ENCODE measurements around the gene SBNO1.

The SBNO1 gene

DNA sequence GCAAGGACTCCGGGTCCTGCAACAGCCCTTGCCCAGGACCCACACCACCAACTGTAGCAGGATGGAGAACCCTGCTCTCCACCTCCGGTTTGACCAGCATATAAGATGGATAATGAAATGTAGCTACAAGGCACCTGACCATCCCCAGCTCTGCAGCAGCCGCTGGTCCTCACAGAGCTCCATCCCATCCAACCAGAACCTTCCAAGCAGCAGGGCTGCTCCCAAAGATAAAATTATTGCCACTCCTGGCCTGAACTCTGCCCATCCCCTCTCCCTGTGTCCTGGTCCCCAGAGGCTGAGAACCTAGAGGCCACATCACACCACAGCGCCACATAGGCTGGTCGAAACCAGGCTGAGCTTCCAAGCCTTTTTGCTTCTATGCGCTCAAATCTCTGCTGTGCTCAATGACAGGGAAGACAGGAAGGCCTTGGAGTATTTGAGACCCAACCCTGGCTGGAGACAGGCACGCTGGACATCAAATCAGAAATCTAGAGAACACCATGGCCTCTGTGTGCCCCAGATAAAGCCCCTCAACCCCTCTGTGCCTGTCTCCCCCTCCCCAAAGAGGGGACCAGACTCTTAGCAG is 97.2 kb downstream of the SBNO1 start:
- no peak for TF ChIP-seq ZFX (IDR thresholded peaks at IDR 0.05)
- TF ChIP-seq, protein P1, sequence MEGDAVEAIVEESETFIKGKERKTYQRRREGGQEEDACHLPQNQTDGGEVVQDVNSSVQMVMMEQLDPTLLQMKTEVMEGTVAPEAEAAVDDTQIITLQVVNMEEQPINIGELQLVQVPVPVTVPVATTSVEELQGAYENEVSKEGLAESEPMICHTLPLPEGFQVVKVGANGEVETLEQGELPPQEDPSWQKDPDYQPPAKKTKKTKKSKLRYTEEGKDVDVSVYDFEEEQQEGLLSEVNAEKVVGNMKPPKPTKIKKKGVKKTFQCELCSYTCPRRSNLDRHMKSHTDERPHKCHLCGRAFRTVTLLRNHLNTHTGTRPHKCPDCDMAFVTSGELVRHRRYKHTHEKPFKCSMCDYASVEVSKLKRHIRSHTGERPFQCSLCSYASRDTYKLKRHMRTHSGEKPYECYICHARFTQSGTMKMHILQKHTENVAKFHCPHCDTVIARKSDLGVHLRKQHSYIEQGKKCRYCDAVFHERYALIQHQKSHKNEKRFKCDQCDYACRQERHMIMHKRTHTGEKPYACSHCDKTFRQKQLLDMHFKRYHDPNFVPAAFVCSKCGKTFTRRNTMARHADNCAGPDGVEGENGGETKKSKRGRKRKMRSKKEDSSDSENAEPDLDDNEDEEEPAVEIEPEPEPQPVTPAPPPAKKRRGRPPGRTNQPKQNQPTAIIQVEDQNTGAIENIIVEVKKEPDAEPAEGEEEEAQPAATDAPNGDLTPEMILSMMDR (conservative IDR thresholded peaks at IDR 0.05), result no peak
- H3K27ac ChIP-seq, result no peak overlapping the region

DNA sequence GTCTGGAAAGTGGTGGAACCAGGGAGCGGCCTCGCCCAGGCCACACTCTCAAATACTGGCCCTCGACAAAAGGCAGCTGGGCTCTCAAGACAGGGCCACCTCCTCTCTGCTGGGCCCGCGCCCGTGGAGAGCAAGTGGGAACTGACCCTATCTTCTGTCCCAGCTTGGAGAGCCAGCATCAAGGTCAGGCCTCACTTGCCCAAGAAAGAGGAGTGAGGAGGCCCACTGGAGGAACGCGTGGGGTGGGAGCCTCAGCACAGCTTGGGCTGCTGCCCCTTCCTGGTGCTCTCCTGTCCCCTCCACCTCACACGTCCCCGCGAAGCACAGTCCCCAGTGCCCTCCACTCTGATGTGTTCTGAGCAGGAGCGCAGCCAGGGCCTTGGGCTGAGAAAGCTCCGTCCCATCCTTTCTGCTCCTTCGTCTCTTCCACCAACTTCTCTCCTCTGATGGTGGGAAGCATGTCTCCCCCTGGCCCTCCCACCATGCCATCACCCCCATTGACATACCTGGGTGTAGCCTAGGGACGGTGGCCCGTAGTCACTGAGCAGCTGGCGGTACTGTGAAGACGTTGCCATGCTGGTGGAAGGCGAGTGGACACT is 97.9 kb downstream of the SBNO1 start:
- TF ChIP-seq ZFX (IDR thresholded peaks at IDR 0.05), result no peak
- TF ChIP-seq, protein P1 (conservative IDR thresholded peaks at IDR 0.05), result no peak
- H3K27ac ChIP-seq, result no peak overlapping the region

DNA sequence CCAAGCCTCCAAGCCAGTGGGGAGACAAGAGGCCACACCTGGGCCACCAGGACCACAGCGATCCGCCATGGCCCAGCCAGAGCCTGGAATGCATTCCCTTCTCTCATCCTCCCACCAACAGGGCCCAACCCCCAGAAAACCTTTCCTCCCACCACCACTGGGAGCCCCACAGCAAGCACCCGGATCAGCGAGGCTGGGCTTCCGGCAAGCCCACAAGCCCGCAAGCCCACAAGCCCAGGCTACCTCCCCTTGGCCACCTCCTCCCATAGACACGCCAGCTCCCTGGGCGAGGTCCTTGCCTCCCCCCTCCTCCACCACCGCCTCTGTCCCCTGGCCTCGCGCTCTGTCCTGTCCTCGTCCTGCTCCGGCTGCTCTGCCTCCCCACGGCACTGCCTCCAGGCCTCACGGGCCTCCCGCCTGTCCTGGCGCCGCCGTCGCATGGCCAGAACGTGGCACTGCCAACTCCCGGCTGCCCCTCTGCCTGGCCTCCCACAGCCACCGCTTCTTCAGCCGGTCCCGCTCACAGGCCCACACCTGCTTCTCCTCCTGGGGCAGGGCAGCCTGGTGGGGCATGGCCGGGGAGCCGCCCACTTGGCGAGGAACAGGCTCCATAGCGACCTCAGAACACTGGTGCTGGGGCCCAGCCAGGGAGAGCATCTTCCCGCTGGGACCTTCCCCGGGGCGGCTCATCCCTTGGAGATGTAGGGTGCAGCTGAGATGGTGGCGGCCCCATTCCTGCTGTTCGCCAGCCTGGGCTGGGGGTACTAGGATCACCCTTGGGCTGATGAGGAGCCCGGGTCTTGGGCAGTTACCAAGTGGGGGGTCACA is 98.6 kb downstream of the SBNO1 start:
- TF ChIP-seq ZFX (IDR thresholded peaks at IDR 0.05), result no peak
- TF ChIP-seq, protein P1 (conservative IDR thresholded peaks at IDR 0.05), result no peak

DNA sequence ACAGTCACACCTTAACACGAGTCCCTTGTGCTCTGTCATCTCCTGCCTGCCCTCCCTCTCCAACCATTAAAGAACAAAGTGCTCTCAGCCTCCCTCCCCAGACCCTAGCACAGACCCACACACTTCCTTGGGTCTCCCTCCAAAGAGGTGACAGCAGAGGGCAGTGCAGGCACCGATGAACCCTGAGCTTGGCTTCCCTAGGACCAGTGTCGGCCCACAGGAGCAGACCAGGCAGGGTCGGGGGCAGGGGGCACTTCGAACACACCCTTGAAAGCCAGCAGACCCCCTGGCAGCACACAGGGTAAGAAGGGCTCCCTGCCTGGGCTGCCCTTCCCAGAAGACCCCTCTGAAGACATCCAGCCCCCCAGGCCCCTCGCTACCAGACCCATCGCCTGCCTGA is 100.0 kb downstream of the SBNO1 start:
- no peak for TF ChIP-seq ZFX (IDR thresholded peaks at IDR 0.05)
- TF ChIP-seq, protein P1 (conservative IDR thresholded peaks at IDR 0.05), result no peak
- H3K27ac ChIP-seq, result no peak overlapping the region

More for the DNA sequence above, 98.6 kb downstream of the SBNO1 start:
- H3K27ac ChIP-seq, result no peak overlapping the region

DNA sequence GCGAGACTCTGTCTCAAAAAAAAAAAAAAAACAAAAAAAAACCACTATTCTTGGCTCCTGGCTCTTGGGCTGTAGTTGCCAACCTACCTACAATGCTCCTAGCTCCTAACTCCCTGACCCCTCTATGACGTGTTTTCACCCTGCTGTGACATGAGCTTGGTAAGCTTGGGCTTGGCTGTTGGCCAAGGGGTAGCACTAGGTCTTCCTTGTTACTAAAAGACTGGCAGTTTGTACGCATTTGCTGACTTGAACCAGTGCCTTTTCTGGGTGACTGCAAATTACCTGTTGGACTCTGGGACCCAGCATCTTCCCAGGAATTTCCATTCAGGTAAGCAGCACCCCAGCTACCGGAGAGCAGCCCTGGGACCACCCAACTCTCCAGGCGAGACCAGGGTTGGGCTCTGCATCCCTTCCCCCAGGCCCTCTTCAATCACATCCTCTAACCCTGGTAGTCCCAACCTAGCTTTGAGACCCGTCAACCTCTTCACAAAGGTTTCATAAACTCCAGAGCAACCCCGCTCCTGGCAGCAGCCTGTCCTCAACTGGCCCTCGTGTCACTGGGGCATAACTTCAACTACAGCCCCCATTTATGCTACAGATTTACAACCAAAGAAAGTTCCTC is 101.3 kb downstream of the SBNO1 start:
- no peak overlapping the region for H3K27ac ChIP-seq
- TF ChIP-seq, protein P1 (conservative IDR thresholded peaks at IDR 0.05), result no peak
- TF ChIP-seq ZFX (IDR thresholded peaks at IDR 0.05), result no peak

DNA sequence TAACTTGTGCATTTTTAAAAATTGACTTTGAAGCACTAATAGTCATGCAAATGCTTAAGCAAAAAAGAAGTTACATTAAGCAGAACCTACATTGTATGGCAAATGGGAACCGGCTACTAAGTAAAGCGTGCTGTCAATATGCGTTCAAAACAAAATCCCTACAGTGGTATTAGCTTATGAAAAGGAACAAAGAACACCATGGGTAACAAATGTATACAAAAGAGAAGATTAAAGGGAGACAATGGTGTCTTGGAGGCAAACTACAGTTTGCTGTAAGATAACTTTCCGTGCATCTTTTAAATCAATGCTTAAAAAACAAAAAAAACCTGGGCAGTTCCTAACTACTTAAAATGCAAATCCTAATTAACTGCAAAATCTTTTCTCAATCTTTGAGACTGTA is 103.5 kb downstream of the SBNO1 start:
- TF ChIP-seq, protein P1 (conservative IDR thresholded peaks at IDR 0.05), result no peak
- TF ChIP-seq ZFX (IDR thresholded peaks at IDR 0.05), result no peak
- no peak overlapping the region for H3K27ac ChIP-seq

Measured in C4-2B (cell line).